ENCODE results near the gene ROR2.

ROR2 gene

DNA sequence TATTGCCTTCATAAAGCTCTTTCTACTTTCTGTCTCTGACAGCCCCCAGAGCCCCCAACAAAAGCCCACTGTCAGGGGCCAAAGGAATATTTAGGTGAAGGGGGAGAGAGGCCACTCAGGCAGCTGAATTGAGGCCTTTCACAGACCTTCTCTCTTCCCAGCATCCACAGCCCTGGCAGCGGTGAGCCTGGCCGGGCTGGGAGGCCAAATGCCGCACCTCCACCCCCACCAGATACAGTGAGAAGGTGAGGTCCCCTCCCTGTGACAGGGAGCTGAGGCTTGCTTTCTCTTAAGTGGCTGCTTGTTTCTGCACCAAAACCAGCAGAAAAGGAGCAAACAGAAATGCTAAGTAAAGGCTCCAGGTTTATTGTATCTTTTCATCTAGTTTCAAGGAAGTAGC is 168.1 kb downstream of the ROR2 start:
- ChIA-PET POLR2A (no interaction called here), CTCF (interaction anchor here (2.1 kb wide), 1 partner anchor 169 kb away, joined by 6 read pairs; the partner anchor contains the start of gene ROR2)
- DNase-seq (ENCODE audit: extremely low spot score): no peak
- TF ChIP-seq ELF4 (IDR thresholded peaks at IDR 0.05) (no peak), NFRKB (IDR thresholded peaks at IDR 0.05) (no peak), LEF1 (IDR thresholded peaks at IDR 0.05; ENCODE audit: borderline replicate concordance) (no peak), FOXA1 (IDR thresholded peaks at IDR 0.05) (no peak), BHLHE40 (IDR thresholded peaks at IDR 0.05; ENCODE audit: borderline replicate concordance) (no peak), HDGF (IDR thresholded peaks at IDR 0.05; ENCODE audit: borderline replicate concordance) (no peak)

DNA sequence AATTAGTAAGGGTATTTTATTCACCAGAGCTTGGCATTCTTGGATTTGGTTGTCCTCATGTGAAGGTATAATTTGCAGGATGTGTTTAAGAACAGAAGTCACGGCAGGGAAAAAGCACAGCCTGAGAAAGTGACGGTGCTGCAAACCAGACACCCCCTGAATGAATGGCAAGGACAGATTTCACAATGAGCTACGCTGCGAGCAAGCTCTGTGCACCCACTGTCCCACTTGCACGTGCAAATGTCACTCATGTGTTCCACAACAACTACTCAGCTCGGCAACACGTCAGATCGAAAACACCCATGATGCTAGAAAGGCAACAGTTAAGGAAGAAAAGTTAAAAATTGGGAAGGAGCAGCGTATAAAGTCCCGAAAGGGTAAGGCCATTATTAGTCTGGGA is 168.9 kb downstream of the ROR2 start:
- no peak for DNase-seq (ENCODE audit: extremely low spot score)
- POLR2A ChIA-PET: no interaction called here
- CTCF ChIA-PET: interaction anchor here (2.1 kb wide), 1 partner anchor 169 kb away, joined by 6 read pairs; the partner anchor contains the start of gene ROR2
- TF ChIP-seq LEF1 (IDR thresholded peaks at IDR 0.05; ENCODE audit: borderline replicate concordance) (no peak), ZNF384 (IDR thresholded peaks at IDR 0.05) (no peak), ELF4 (IDR thresholded peaks at IDR 0.05) (no peak), CTBP1 (IDR thresholded peaks at IDR 0.05; ENCODE audit: borderline replicate concordance) (no peak), SP1 (IDR thresholded peaks at IDR 0.05) (no peak), FOXM1 (IDR thresholded peaks at IDR 0.05; ENCODE audit: borderline replicate concordance) (no peak), ARNT (IDR thresholded peaks at IDR 0.05) (no peak), FOXA1 (IDR thresholded peaks at IDR 0.05) (no peak), TARDBP (IDR thresholded peaks at IDR 0.05) (no peak), HDGF (IDR thresholded peaks at IDR 0.05; ENCODE audit: borderline replicate concordance) (no peak), NFRKB (IDR thresholded peaks at IDR 0.05) (no peak), SUZ12 (IDR thresholded peaks at IDR 0.05) (no peak)
- TF ChIP-seq, protein P1, sequence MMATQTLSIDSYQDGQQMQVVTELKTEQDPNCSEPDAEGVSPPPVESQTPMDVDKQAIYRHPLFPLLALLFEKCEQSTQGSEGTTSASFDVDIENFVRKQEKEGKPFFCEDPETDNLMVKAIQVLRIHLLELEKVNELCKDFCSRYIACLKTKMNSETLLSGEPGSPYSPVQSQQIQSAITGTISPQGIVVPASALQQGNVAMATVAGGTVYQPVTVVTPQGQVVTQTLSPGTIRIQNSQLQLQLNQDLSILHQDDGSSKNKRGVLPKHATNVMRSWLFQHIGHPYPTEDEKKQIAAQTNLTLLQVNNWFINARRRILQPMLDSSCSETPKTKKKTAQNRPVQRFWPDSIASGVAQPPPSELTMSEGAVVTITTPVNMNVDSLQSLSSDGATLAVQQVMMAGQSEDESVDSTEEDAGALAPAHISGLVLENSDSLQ (IDR thresholded peaks at IDR 0.05): no peak

DNA sequence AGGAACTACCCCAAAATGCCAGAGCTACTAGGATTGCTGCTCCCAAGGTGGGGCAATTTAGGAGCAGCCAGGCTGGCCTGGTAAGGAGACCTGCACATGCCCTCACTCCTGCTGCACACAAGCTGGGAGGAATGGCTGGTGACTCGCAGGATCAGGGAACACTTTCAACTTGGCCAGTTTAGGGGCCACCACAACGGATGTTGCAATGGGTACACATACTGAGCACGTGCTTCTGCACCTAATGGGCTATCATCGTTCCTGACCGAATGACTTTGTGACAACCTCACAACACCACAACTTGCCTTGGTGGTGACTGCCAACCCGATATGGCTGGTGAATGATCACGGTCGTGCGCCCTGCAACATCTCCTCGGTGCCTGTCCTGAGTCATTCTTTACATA is 172.0 kb downstream of the ROR2 start:
- TF ChIP-seq L3MBTL2 (conservative IDR thresholded peaks at IDR 0.05) (no peak), ARNT (IDR thresholded peaks at IDR 0.05) (no peak), SP1 (IDR thresholded peaks at IDR 0.05) (no peak), TARDBP (IDR thresholded peaks at IDR 0.05) (no peak), LEF1 (IDR thresholded peaks at IDR 0.05; ENCODE audit: borderline replicate concordance) (no peak), CTBP1 (IDR thresholded peaks at IDR 0.05; ENCODE audit: borderline replicate concordance) (no peak), ZNF384 (IDR thresholded peaks at IDR 0.05) (no peak), BHLHE40 (IDR thresholded peaks at IDR 0.05; ENCODE audit: borderline replicate concordance) (no peak), FOXK2 (IDR thresholded peaks at IDR 0.05) (no peak), FOXA1 (IDR thresholded peaks at IDR 0.05) (no peak), FOXM1 (IDR thresholded peaks at IDR 0.05; ENCODE audit: borderline replicate concordance) (no peak), SUZ12 (IDR thresholded peaks at IDR 0.05) (no peak), ELF4 (IDR thresholded peaks at IDR 0.05) (no peak)
- TF ChIP-seq, protein P1 (IDR thresholded peaks at IDR 0.05): no peak
- POLR2A ChIA-PET: no interaction called here
- no peak for DNase-seq (ENCODE audit: extremely low spot score)
- CTCF ChIA-PET: interaction anchor here (4.1 kb wide), 1 partner anchor 172 kb away, joined by 19 read pairs; the partner anchor contains the start of gene ROR2

DNA sequence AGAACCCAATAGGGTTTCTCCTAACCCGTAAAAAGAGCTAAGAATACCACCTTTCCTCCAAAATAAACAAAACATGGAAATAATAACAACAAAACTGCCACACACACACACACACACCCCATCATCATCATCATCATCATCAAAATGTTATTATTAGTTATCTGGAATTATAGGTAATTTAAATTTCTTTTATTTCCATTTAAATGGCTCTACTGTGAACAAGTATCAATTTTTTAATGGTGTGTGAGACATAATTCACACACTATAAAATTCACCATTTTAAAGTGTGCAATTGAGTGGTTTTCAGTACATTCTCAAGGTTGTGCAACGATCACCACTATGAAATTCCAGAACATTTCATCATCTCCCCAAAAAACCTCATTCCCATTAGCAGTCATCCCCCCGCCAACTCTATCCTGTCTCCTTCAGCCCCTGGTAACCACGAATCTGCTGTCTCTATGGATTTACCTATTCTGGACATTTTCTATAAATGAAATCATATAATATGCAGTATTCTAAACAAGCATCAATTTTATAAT is 172.7 kb downstream of the ROR2 start:
- POLR2A ChIA-PET: no interaction called here
- CTCF ChIA-PET: interaction anchor here (4.1 kb wide), 1 partner anchor 173 kb away, joined by 19 read pairs; the partner anchor contains the start of gene ROR2
- TF ChIP-seq L3MBTL2 (conservative IDR thresholded peaks at IDR 0.05): no peak
- TF ChIP-seq CTBP1 (IDR thresholded peaks at IDR 0.05; ENCODE audit: borderline replicate concordance): no peak
- TF ChIP-seq FOXA1 (IDR thresholded peaks at IDR 0.05): no peak
- TF ChIP-seq, protein P1 (IDR thresholded peaks at IDR 0.05): no peak
- no peak for TF ChIP-seq SUZ12 (IDR thresholded peaks at IDR 0.05)
- no peak for TF ChIP-seq BHLHE40 (IDR thresholded peaks at IDR 0.05; ENCODE audit: borderline replicate concordance)
- no peak for TF ChIP-seq HDGF (IDR thresholded peaks at IDR 0.05; ENCODE audit: borderline replicate concordance)
- no peak for TF ChIP-seq ZNF384 (IDR thresholded peaks at IDR 0.05)
- no peak for TF ChIP-seq FOXK2 (IDR thresholded peaks at IDR 0.05)
- TF ChIP-seq LEF1 (IDR thresholded peaks at IDR 0.05; ENCODE audit: borderline replicate concordance): no peak
- no peak for DNase-seq (ENCODE audit: extremely low spot score)

DNA sequence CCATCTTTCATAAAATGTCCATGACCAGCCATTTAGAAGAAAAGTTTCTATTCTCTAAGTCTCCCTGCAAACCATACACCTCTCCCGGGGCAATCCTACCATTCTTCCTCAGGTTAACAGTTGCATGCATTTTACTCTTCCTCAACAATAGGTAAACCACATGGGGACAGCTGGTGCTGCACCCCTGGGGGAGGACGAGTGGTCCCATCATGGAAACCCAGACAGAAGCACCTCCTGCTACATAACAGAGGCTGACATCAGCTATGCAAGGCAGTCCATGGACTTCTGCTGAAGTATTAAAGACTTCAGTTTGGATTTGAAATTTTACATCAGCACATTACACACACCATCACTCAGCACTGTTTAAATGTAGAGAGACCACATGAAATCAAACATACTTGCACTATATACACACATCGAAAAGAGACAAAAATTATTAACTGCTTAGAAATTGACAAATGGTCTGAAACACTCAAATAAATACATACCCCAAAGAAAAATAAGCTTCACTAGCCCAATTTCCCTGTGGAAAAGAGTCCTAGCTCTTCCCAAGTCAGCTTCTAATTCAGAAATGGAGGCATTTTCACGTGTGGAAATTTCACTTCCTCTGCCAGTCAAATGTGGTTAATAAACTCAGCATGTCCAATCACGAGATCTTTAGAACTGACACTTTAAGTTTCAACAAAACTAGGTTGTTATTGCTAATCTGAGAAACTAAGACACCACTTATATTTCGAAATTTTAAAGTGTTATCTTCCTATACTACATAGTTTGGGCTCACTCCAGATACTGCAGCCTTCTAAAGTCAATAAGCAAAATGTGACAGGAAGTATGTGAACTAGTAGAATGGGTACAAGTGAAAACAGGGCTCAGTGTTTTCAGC is 173.4 kb downstream of the ROR2 start:
- DNase-seq (ENCODE audit: extremely low spot score): no peak
- ChIA-PET CTCF (interaction anchor here (0.9 to 4.1 kb wide), 4 partner anchors 169 to 201 kb away, joined by 3 to 19 read pairs (median 4); partner anchors contain the start of gene ROR2), POLR2A (no interaction called here)

More for the DNA sequence above, 173.4 kb downstream of the ROR2 start:
- no peak for TF ChIP-seq LEF1 (IDR thresholded peaks at IDR 0.05; ENCODE audit: borderline replicate concordance)
- TF ChIP-seq, protein P1 (IDR thresholded peaks at IDR 0.05): no peak
- no peak for TF ChIP-seq ELF4 (IDR thresholded peaks at IDR 0.05)
- no peak for TF ChIP-seq FOXK2 (IDR thresholded peaks at IDR 0.05)
- no peak for TF ChIP-seq ARNT (IDR thresholded peaks at IDR 0.05)
- no peak for TF ChIP-seq CTBP1 (IDR thresholded peaks at IDR 0.05; ENCODE audit: borderline replicate concordance)

Data from HEK293T (cell line).